IPS-11a (cell line): ENCODE results near the gene HPGDS.
"Not testable (repeated sequence)": the region's sequence is repeated elsewhere in the genome, so short reads cannot be mapped to it uniquely, and the experiment has no call there.

ENCODE experiments used
- H3K4me3 ChIP-seq: one replicate; pipeline ENCODE4 v1.5.1; 2013; ENCODE audit warnings: low read depth, low read length, control low read depth

The HPGDS gene

DNA sequence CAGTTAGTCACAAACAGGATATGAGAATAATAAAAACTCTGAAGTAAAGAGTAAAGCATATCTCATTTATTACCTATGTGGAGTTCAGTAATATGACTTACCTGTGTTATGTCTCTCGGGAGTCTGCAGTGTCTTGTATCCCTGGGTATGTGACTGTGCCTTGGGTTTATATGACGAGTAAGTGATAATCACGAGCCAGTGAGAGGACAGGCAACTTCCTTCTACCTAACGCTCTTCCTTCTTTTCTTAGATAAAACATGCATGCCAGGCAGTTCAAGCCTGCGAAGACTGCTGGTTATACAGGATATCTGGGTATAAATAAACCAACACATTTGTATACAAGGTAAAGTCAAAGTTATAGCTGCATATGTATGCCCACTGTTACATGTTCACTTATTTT lies at the start of gene HPGDS:
Gene HPGDS, minus strand, starts transcription at position 143 of the 400 bp plus-strand sequence. CDS start 8,207 bp downstream, outside the sequence.
- no peak within 1 kb of the TSS for H3K4me3 ChIP-seq

DNA sequence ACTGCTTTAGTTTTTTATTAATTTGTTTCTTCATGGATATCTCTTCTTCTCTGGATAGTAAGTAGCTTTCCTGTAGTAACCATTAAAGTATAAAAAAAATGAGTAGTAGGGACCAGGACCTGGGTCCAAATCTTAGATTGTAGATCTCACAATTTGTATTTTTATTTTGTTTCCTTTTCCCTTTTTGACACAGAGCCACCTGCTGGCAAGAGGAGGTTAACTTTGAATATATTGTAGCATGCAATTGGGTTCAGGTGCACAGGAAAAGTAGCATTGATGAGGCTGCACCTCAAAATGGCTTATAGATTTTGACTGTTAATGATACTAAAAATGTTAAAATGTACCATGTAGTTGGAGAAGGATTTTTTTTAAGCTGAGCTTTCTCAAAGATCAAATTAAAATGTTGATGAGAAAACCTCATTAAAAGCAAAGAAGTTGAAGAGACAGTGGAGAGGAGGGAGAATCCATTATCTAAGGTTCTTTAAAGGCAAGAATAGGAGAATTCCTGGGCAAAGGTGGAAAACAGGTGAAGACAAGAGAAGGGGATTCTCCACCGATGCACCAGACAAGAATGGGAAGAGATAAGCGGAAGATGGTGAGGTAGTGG lies 48.3 kb upstream of the HPGDS start:
- no peak overlapping the region for H3K4me3 ChIP-seq

DNA sequence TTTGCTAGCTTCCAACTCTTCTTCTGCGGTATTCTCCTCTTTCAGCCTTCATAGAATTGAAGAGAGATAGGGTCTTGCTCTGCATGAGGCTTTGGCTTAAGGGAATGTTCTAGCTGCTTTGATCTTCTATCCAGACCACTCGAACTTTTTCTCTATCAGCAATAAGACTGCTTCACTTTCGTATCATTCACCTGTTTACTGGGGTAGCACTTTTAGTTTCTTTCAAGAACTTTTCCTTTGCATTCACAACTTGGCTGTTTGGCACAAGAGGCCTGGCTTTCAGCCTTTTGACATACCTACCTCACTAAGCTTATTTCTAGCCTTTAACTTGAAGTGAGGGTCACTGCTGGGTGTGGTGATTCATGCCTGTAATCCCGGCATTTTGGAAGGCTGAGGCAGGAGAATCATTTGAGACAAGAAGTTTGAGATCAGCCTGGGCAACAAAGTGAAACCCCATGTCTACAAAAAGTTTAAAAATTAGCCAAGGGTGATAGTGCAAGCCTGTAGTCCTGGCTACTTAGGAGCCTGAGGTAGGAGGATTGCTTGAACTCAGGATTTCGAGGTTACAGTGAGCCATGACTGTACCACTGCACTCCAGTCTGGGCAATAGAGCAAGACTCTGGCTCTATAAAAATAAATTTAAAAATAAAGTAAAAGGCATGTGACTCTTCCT lies 47.1 kb upstream of the HPGDS start:
- H3K4me3 ChIP-seq, result no peak overlapping the region

DNA sequence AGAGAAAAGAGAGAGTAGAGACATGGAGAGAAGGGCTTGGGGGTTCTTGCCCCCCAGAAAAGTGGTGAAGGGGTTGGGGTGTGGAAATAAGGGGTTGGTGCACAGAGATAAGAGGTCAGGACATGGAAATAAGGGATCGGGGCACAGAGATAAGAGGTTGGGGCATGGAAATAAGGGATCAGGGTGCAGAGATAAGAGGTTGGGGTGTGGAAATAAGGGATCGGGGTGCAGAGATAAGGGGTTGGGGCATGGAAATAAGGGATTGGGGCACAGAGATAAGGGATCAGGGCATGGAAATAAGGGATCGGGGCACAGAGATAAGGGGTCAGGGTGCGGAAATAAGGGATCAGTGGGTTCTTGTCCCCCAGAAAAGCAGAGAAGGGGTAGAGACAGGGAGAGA lies 45.3 kb upstream of the HPGDS start:
- H3K4me3 ChIP-seq, result not testable (repeated sequence)

DNA sequence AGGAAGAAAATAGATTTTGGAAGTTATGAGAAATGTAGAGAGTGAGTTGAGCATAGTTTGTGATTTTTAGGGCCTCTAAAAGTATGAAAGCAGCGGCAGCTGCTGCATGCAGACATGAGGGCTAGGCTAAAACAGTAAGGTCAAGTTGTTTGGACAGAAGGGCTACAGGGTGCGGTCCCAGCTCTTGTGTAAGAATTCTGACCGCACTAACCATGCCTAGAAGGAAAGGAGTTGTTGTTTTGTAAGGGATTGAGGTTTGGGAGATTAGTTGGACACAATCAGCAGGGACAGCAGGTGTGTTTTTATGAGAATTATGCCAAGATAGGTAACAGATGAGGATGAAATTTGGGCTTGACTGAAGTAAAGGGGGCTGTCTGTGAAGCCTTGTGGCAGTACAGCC lies 42.8 kb upstream of the HPGDS start:
- not testable (repeated sequence) for H3K4me3 ChIP-seq

DNA sequence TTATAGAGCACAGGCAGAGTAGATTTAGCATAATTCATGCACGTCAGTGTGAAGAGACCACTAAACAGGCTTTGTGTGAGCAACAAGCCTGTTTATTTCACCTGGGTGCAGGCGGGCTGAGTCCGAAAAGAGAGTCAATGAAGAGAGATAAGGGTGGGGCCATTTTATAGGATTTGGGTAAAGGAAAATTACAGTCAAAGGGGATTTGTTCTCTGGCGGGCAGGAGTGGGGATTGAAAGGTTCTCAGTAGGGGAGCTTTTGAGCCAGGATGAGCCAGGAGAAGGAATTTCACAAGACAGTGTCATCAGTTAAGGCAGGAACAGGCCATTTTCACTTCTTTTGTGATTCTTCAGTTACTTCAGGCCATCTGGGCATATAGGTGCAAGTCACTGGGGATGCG lies 40.3 kb upstream of the HPGDS start:
- H3K4me3 ChIP-seq, result not testable (repeated sequence)

DNA sequence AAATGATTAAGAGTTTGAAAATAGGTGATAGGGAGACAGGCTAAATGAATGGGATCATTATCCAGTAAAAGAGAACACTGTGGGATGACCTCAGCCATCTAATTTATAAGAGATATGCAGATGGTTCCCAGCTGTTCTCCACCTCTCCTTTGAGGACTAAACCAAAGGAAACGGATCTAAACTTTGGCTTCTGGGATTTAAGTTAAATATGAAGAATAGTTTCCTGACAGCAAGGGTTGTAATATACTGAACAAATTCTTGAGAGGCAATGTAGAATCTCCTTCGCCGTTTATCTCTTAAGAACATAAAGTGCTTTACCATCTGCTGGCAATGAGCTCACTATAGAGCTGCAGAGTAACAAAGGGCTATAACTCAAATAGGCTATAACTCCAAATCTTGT lies 35.4 kb upstream of the HPGDS start:
- H3K4me3 ChIP-seq, result no peak overlapping the region

DNA sequence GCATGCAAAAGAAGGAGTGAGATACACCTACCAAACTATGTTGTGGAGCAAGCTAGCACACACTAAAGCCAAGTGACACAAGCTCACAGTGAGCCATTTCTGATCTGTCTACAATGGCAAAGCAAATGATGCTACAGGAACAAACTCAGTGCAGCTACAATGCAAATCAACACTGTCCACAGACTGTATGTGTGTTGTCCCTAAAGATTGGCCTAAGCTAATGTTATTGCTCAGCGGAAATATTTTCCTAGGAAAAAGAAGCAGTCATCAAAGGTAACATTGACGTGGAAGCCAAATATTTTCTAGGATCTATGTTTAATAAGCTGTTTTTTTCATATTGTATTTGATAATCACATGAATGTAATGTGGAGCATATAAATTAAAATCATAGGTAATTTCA lies 34.7 kb upstream of the HPGDS start:
- H3K4me3 ChIP-seq, result no peak overlapping the region

DNA sequence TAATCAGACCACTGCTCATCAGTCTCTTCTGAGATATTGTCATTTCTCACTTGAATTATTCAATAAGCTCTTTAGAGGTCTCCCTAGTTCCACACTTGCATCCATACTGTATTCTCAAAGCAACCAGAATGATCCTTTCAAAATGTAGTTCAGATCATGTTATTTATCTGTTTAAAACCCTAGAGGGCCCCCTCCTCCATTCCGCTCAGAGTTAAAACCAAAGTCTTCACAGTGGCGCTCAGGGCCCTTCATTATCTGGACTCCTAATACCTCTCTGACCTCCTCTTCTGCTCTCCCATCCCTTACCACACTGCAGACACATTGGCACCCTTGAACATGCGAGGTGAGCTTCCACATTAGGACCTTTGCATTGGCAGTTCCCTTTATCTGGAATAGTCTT lies 32.7 kb upstream of the HPGDS start:
- H3K4me3 ChIP-seq, result no peak overlapping the region

DNA sequence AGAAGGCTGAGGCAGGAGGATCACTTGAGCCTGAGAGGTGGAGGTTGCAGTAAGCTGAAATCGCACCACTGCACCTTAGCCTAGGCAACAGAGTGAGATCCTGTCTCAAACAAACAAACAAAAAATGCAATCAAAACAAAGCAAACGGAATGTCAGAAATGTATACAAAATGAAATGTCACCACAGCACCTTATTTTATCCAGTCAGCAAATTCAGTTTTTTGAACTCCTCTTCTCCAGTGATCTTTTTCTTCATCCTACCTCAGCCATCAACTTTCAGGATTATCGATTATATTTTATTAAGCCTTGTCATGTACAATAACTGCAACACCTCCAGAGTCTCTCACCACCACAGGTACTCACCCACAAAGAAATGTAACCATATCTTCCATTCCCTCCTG lies 31.1 kb upstream of the HPGDS start:
- no peak overlapping the region for H3K4me3 ChIP-seq

DNA sequence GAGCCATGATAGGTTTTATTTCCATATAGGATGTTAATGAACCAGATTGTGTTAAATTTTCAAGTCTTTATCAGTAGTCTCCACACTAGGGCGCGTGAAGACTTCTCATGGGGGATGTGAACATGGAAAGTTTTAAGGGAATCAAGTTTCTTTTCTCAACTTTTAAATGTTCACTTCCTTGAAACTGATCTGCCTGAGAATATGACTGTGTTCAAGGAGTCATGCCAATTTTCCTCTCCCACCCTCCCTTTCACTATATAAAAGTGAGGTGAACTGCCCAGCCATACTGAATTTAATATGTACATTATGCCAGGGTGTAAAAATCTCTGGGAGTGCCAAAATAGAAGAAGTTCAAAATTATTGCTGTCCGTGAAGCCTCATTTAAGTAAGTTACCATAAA lies 30.4 kb upstream of the HPGDS start:
- H3K4me3 ChIP-seq, result no peak overlapping the region

DNA sequence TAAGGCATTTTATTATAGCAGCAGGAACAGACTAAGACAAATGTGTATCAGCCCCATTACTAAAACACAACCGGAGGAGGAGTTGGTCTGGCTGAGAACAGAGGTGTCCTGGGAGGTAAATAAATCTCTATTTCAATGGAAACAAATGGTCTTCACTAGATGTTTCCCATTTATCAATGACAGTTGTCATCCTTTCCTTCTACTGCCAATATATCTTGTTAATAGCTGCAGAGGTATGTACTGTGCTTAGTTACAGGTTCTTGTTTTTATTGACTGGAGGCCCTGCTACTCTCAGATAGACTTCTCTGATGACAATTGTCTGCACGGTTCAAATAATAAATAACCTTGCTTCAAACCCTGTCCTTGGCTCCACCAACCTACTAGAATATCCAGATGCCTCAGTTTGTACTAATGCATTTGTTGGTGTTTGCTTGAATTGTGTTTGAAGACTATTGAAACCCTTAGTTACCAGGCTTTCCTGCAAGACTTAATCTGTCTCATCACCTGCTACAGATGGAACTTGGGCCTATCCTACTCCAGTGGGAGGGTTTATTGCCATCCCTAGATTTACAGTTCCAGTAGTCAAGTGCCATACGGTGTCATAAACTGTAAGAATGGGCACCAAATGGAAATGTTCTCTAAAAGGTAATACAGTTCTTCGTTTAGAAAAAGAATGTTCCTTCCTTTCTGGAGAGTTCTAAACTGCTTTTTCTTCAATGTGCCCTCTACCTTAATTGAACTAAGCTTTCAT lies 29.8 kb upstream of the HPGDS start:
- H3K4me3 ChIP-seq, result no peak overlapping the region

DNA sequence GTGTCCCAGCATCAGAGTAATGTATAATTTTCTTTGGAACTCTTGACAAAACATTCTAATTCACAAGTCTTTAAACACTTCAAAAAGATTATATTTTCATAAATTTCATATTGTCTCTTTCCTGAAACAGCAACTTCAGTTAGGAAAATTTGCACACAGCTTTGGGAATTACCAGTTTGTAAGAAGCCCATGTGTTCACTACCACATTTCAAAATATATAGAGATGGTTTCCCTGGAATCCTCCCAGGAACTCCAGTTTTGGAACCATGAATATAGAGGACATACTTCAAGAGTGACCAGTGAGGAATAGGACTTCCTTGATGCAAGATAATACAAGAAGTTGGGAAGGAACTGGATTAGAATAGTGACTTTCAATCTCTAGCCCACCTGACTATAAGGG lies 28.7 kb upstream of the HPGDS start:
- no peak overlapping the region for H3K4me3 ChIP-seq

DNA sequence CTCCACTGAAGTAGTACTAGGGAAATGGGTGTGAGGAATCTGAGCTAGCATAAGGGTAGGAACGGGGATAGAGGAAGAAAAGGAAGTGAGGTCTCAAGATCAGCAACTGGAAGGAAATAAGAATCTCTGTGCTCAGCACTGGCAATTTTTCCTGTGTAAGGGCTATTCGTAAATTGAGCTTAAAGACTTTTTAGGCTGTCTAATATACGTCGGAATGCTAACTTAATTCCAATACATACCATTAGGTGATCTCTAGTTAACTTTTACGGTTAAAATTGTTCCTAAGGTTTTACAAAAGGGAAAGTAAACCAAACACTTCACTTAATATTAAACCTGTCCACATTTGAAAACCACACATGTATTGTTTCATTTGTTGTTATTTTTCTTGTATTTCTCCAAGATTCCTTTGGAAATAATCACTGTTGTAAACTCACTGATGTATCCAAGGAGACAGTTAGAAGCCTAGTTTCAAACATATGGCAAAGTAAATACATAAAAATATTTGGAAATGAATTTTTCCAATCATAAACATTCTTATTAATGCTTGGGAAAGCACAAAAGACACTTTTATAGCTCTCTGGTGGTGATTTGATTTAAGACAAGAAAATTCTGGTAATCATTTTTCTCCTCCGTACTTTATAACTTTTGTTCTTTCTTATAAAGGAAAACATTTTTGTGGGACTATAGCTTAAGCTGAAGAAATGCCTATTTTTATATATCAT lies 28.1 kb upstream of the HPGDS start:
- no peak overlapping the region for H3K4me3 ChIP-seq

DNA sequence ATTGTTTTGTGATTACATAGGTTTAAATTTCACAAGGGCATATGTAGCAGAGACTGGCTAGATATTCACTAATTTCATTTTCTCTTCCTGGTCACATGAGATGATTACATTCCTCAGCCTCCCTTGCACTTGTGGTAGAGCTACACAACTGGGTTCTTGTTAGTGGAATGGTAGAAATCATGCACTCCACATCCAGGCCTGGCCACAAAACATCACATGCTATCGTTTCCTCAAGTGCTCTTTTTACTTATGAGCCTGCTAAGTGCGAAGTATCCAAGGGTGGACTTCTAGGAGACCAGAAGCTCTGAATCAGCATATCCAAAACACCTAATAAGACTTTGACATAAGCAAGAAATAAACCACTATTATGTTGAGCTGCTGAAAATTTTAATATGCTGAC lies 26.4 kb upstream of the HPGDS start:
- H3K4me3 ChIP-seq, result no peak overlapping the region

DNA sequence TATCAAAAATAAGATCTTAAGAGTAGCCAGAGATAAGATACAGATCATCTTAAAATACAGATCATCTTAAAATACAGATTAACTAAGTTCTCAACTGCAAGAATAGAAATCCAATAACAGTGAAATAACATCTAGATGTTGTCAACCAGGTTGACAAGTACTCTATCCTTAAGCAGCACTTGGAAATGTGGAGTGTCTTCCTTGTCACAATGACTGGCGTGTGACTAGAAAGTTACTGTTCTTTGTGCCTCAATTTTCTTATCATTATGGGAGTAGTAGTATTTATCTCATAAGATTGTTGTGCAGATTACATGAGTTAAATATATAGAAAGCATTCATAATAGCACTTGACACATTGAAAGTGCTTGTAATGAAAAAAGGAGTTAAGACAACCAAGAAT lies 25.8 kb upstream of the HPGDS start:
- H3K4me3 ChIP-seq, result no peak overlapping the region

DNA sequence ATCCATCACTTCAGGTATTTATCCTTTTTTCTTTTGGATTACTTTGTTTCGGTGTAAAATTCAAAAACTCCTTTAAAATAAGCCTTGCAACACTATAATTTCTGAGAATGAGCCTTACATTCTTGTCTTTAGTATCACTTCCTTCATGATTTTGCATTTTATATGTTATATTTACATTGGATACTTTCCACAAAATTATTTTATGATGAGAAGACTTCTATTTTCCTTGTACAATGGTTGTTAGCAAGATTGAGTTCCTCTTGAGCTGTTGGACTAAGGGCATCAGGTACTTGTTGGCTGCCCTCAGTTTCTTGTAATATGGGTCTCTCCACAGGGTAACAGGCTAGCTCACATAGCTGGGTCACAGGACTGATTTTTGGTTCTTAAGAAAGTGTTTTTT lies 22.7 kb upstream of the HPGDS start:
- no peak overlapping the region for H3K4me3 ChIP-seq

DNA sequence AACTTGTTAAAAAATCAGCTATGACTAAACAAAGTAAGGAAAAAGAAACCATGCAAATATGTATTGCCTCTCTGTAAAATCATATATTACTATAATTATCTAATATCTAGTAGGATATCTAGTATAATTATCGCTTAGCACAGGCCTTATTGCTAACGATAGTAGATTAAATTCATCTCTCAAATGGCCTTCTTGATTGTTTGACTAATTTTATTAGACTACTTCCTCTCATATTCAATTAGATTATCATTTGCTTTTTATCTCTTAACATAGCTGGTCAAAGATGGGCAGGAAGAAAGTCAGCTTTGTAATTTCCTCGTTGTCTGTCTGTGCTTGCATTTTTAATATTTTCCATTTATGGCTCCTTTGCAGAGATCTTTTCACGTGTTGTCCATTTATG lies 21.9 kb upstream of the HPGDS start:
- no peak overlapping the region for H3K4me3 ChIP-seq

DNA sequence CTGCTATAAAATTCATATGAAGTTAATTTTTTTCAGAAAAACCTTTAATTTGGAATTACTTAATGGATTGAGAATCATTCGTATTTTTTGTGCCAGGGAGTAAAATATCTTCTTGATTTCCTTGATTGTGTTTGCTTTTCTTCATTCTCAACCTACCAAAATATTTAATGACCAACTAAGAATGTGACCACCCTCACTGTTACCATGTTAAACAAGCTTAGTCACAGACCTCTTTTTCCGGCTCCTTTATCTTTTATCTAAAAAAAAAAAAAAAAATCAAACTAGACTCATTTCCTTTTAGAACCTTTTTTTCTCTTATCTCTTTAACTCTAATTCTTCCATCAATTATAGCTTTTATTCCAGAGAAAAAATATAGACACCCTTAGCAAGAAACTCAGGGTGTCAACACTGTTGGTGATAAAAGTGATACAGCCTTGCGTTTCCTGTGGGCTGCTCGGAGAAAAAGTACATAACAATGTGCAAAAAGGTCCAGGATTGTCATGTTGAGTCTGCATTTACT lies 20.6 kb upstream of the HPGDS start:
- H3K4me3 ChIP-seq, result no peak overlapping the region

DNA sequence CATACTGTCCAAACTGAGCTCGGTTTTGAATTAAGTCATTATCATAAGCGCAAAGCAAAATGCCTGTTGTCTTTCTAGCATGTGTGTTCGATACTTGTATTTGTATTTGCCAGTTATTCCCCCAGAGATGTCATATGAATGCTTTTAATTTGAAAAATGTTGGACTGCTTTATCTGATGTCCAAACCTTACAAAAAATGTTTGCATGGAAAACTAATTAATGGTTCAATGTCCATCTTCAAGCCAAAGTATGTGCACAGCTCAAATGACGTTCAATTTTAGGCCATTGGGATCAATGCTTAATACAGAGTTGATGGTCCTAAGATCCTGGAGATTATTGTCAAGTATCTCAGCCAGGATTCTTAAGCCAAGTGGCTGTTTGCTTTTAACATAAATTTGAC lies 17.2 kb upstream of the HPGDS start:
- H3K4me3 ChIP-seq, result no peak overlapping the region

DNA sequence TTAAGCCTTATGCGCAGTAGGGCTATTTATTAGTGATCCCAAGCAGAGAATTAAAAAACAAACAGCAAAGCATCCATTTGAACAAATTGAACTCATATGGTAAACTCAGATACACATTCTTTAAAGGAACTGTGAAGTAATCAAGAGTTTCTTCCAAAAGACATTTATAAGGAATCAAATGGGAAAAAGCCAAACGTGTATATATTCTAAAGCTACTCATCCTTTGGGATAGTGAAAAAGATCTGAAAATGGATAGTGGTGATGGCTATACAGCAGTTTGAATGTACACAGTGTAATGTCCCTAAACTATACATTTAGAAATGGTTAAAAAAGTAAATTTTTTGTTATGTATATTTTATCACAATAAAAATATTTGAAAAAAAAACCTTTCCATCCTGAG lies 16.6 kb upstream of the HPGDS start:
- no peak overlapping the region for H3K4me3 ChIP-seq
